Choroid plexus epithelial cell (primary cell): ENCODE results near the gene CCDC181.

Source experiments
- DNase-seq: peaks from one replicate; pipeline ENCODE4 v3.0.0-alpha.2; 2010; ENCODE audit warnings: low read depth
- H3K4me3 ChIP-seq: 2 replicates; pipeline ENCODE4 v1.5.1; 2011; ENCODE audit warnings: low read depth, mild to moderate bottlenecking, control low read depth, low read length, moderate library complexity
- CTCF ChIP-seq: conservative IDR thresholded peaks from 2 replicates; pipeline ENCODE4 v1.5.1; 2011; ENCODE audit warnings: low read depth, mild to moderate bottlenecking, control low read depth, inconsistent platforms, low read length, moderate library complexity

Gene CCDC181

GRCh38 chr1:169360415-169360814, 66.9 kb downstream of the CCDC181 start:
- no peak overlapping the region for H3K4me3 ChIP-seq
- TF ChIP-seq CTCF, result no peak
- DNase-seq, result no peak

GRCh38 chr1:169348383-169349036, 78.8 kb downstream of the CCDC181 start:
- DNase-seq, result peak; percentile 82
- peak; percentile 73 for TF ChIP-seq CTCF
- H3K4me3 ChIP-seq, result no peak overlapping the region

- no peak for TF ChIP-seq CTCF
- DNase-seq, result no peak
- no peak overlapping the region for H3K4me3 ChIP-seq
Observed at GRCh38 chr1:169347688-169348382, 79.4 kb downstream of the CCDC181 start.

GRCh38 chr1:169346036-169346589, 81.2 kb downstream of the CCDC181 start:
- no peak for DNase-seq
- no peak overlapping the region for H3K4me3 ChIP-seq
- TF ChIP-seq CTCF, result no peak

GRCh38 chr1:169345511-169345910, 81.8 kb downstream of the CCDC181 start:
- no peak overlapping the region for H3K4me3 ChIP-seq
- DNase-seq, result no peak
- TF ChIP-seq CTCF, result no peak
